ENCODE measurements around the gene CLEC4G. TPM values are rescaled to one million over a fixed set of nuclear protein-coding genes. Genes with fewer than 3 reads are reported as not detected.

CLEC4G gene
- total and polyA plus RNA-seq, 2 of the 8 experiments (the other 6 are each of a cell fraction or from before 2014, with no cell fraction given) = 0.35 to 2.9 TPM

DNA sequence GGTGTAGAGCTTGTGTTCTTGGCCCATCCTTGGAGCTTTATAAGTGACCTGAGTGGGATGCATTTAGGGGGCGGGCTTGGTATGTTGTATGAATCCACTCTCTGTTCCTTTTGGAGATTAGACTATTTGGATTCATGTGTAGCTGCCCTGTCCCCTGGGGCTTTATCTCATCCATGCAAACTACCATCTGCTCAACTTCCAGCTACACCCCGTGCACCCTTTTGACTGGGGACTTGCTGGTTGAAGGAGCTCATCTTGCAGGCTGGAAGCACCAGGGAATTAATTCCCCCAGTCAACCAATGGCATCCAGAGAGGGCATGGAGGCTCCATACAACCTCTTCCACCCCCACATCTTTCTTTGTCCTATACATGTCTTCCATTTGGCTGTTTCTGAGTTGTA, 37.3 kb upstream of the CLEC4G start:
- ChIA-PET CTCF (ENCODE audit: partially characterized antibody) (interaction anchor here (0.8 to 2.5 kb wide), 5 partner anchors 25 to 83 kb away, joined by 3 to 6 read pairs (median 3); no protein-coding TSS in a partner anchor), POLR2A (ENCODE audit: partially characterized antibody) (no interaction called here)
- H3K4me3 ChIP-seq (ENCODE audit: extremely low read depth in 1 of 4, insufficient read depth in 2 of 4, low read depth in 3 of 4, low read length in 4 of 4) = no peak overlapping the region
- H2BK5ac ChIP-seq (ENCODE audit: low read depth, low read length) = no peak overlapping the region
- DNase-seq (ENCODE audit: low read depth in 1 of 2, low spot score in 2 of 2) (no peak), FAIRE-seq (no peak)
- H3K9ac ChIP-seq (replicated peaks in 1 of 4; ENCODE audit: extremely low read depth in 1 of 4, low read depth in 3 of 4, low read length in 3 of 4) = no peak overlapping the region
- WGBS, 2 experiments (ENCODE audit: extremely low coverage in 1 of 2, insufficient coverage in 1 of 2, insufficient read length in 1 of 2, insufficient replicate concordance in 2 of 2, low coverage in 1 of 2, low lambda C conversion rate in 2 of 2, missing lambda C conversion rate in 1 of 2) = 90% methylated on average over 2 of the region's 2 CpGs; no CpG with 5 or more reads in 1 of the 2 experiments
- H4K5ac ChIP-seq (ENCODE audit: insufficient read length, low read depth, low read length) = no peak overlapping the region
- no peak overlapping the region for H3K18ac ChIP-seq (ENCODE audit: extremely low read depth, low read length)
- H3K79me1 ChIP-seq (ENCODE audit: low read depth, low read length) = no peaks in the 10 kb centered on the region
- H3K9me3 ChIP-seq (ENCODE audit: insufficient read depth in 2 of 2, low read depth in 1 of 2, low read length in 1 of 2) = no peaks in the 10 kb centered on the region
- H2BK120ac ChIP-seq (replicated peaks; ENCODE audit: low read depth, low read length) = no peak overlapping the region
- H3K56ac ChIP-seq (replicated peaks; ENCODE audit: insufficient read length, low read depth, low read length) = no peak overlapping the region
- no peak overlapping the region for H4K91ac ChIP-seq (replicated peaks; ENCODE audit: insufficient read length, low read length)
- H3K27me3 ChIP-seq (replicated peaks in 1 of 4; ENCODE audit: control insufficient read depth in 3 of 4, extremely low read depth in 1 of 4, insufficient read depth in 3 of 4, low read length in 3 of 4) = peaks cover 0 to 2% (median 0%) of the 10 kb centered on the region in 4 experiments; a peak in 1 of 7 replicates
- 0 out of 2 replicates have a peak overlapping the region, but pooled peaks have one; percentile 39 for H2AK5ac ChIP-seq (ENCODE audit: low read depth, low read length)
- no peak overlapping the region for H3K4ac ChIP-seq (replicated peaks; ENCODE audit: insufficient read length, low read depth, low read length)
- no peak overlapping the region for H3K14ac ChIP-seq (ENCODE audit: insufficient read length)
- H3K36me3 ChIP-seq (ENCODE audit: control insufficient read depth in 2 of 4, insufficient read depth in 4 of 4, low read length in 3 of 4) = no peaks in the 10 kb centered on the region
- no peak overlapping the region for H3K23ac ChIP-seq (ENCODE audit: insufficient read length)
- H4K20me1 ChIP-seq (replicated peaks in 1 of 2; ENCODE audit: control insufficient read depth in 1 of 2, insufficient read depth in 2 of 2, low read length in 2 of 2) = no peaks in the 10 kb centered on the region
- no peak overlapping the region for H4K8ac ChIP-seq (ENCODE audit: extremely low read depth, insufficient read depth, low read length)
- H3K27ac ChIP-seq (ENCODE audit: low read depth, low read length) = no peak overlapping the region
- H3K4me1 ChIP-seq (replicated peaks in 1 of 4; ENCODE audit: control insufficient read depth in 3 of 4, insufficient read depth in 4 of 4, low read length in 3 of 4) = 0 out of 7 replicates have a peak, but pooled peaks cover 0 to 2% (median 0%) of the 10 kb centered on the region in 4 experiments
- H3K23me2 ChIP-seq (ENCODE audit: low read depth, low read length) = no peaks in the 10 kb centered on the region
- no peak overlapping the region for H2BK15ac ChIP-seq (ENCODE audit: low read length)
- TF ChIP-seq TEAD4 (IDR thresholded peaks at IDR 0.05; ENCODE audit: low read depth, low read length) (no peak), RFX5 (IDR thresholded peaks at IDR 0.05; ENCODE audit: borderline replicate concordance, low read depth, low read length) (no peak), EZH2 (IDR thresholded peaks at IDR 0.05; ENCODE audit: low read depth, low read length, severe bottlenecking) (no peak), CBX8 (IDR thresholded peaks at IDR 0.05; ENCODE audit: borderline replicate concordance, low read depth, low read length) (no peak)
- H2BK12ac ChIP-seq (ENCODE audit: low read depth, low read length) = no peak overlapping the region
- no peak overlapping the region for H3K4me2 ChIP-seq (ENCODE audit: insufficient read depth in 1 of 2, low read depth in 2 of 2, low read length in 2 of 2)
- no peak overlapping the region for H2BK20ac ChIP-seq (ENCODE audit: low read length)
- no peak overlapping the region for H2AFZ ChIP-seq (ENCODE audit: low read length)
- no peaks in the 10 kb centered on the region for H3K79me2 ChIP-seq (ENCODE audit: control insufficient read depth in 1 of 2, insufficient read depth in 2 of 2, low read length in 2 of 2)

All from H1 (cell line).